Activated T-helper 2 cell treated with anti-CD3 and anti-CD28 coated beads, Interferon-gamma antibody, Interleukin-2, Interleukin-4, amounts not matched to agents 10 μg/mL and 5 μg/mL and 100 μg/mL, durations not matched to agents 14 hours and 24 hours and 36 hours (primary cell): ENCODE data around the gene FBXO10. TPM values are rescaled to one million over a fixed set of nuclear protein-coding genes. Genes with fewer than 3 reads are reported as not detected.

Experiments used
- DNase-seq: peaks from one replicate; pipeline ENCODE4 v3.0.0; 2021; ENCODE audit warnings: low spot score
- H3K27ac Mint-ChIP-seq: one replicate; pipeline ENCODE4 v1.8.0; 2021; ENCODE audit warnings: mixed read lengths
- H3K27me3 Mint-ChIP-seq: one replicate; pipeline ENCODE4 v1.8.0; 2021; ENCODE audit warnings: low read depth, mixed read lengths
- H3K36me3 Mint-ChIP-seq: one replicate; pipeline ENCODE4 v1.8.0; 2021; ENCODE audit warnings: low read depth, mixed read lengths
- H3K4me1 Mint-ChIP-seq: one replicate; pipeline ENCODE4 v1.8.0; 2021; ENCODE audit warnings: low read depth, mixed read lengths
- H3K4me3 Mint-ChIP-seq: one replicate; pipeline ENCODE4 v1.8.0; 2021; ENCODE audit warnings: low read depth, mild to moderate bottlenecking, moderate library complexity, mixed read lengths
- H3K9me3 Mint-ChIP-seq: one replicate; pipeline ENCODE4 v1.8.0; 2021; ENCODE audit warnings: mixed read lengths
- intact Hi-C: fragments of 100-400 bp; cut with micrococcal nuclease; formaldehyde crosslinking; loops from one replicate; pipeline ENCODE4 v1.15.1; 2023
- total RNA-seq: library from RNA; stranded (reverse); gene quantifications from 2 replicates; pipeline ENCODE4 v1.2.3, GENCODE V29; 2022

Gene FBXO10
- total RNA-seq, 1 donor from 2014 or later, result 2.4 TPM

GRCh38 chr9:37559125-37559524 lies 17.1 kb downstream of the FBXO10 start:
- H3K27ac Mint-ChIP-seq, result no peak overlapping the region
- DNase-seq, result no peak
- peaks cover 6% of the 10 kb centered on the region for H3K36me3 Mint-ChIP-seq
- H3K4me3 Mint-ChIP-seq, result no peak overlapping the region
- intact Hi-C loops, result no loop called here
- peaks cover 8% of the 10 kb centered on the region for H3K9me3 Mint-ChIP-seq
- H3K4me1 Mint-ChIP-seq, result peaks cover 3% of the 10 kb centered on the region
- no peaks in the 10 kb centered on the region for H3K27me3 Mint-ChIP-seq

DNA sequence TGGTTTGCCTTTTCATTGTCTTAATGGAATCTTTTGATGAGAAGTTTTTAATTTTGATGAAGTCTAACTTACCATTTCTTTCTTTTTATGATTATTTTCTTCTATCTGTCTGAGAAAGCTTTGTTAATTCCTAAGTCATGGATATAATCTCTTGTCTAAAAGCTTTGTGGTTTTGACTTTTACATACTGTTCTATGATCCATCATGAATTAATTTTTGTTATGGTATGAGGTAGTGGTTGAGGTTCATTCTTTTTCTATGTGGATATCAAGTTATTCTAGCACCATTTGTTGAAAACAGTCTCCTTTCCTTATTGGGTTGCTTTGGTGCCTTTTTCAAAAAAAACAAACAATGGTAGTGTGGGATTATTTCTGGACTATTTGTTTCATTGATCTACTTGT lies 20.4 kb downstream of the FBXO10 start:
- Mint-ChIP-seq H3K4me3 (no peak overlapping the region), H3K27ac (no peak overlapping the region), H3K9me3 (no peaks in the 10 kb centered on the region), H3K36me3 (no peaks in the 10 kb centered on the region), H3K27me3 (no peaks in the 10 kb centered on the region), H3K4me1 (no peaks in the 10 kb centered on the region)
- intact Hi-C loops, result no loop called here
- no peak for DNase-seq

- Mint-ChIP-seq H3K27ac (no peak overlapping the region), H3K36me3 (no peaks in the 10 kb centered on the region), H3K4me1 (peaks cover 2% of the 10 kb centered on the region), H3K27me3 (no peaks in the 10 kb centered on the region), H3K4me3 (no peak overlapping the region), H3K9me3 (no peaks in the 10 kb centered on the region)
- no peak for DNase-seq
- intact Hi-C loops, result no loop called here
Observed at GRCh38 chr9:37554318-37554717, 21.9 kb downstream of the FBXO10 start.

DNA sequence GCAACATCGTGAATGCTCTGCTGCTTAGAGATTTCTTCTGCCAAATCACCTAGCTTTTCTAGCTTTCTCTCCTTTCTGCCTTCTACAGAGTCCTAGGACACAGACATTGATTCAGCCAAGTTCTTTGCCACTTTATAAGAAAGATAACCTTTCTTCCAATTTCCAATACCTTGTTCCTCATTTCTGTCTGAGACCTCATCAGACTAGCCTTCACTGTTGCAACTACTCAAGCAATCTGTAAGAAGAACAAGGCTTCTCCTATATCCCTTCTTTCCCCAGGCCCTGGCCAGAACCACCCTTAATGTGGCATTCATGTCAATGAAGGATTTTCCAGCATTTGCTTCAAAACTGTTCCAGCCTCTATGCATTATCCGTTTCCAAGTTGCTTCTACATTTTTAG lies 24.3 kb downstream of the FBXO10 start:
- intact Hi-C loops, result no loop called here
- Mint-ChIP-seq H3K4me1 (peaks cover 2% of the 10 kb centered on the region), H3K27me3 (no peaks in the 10 kb centered on the region), H3K36me3 (no peaks in the 10 kb centered on the region), H3K4me3 (no peak overlapping the region), H3K27ac (no peak overlapping the region), H3K9me3 (no peaks in the 10 kb centered on the region)
- DNase-seq, result no peak

DNA sequence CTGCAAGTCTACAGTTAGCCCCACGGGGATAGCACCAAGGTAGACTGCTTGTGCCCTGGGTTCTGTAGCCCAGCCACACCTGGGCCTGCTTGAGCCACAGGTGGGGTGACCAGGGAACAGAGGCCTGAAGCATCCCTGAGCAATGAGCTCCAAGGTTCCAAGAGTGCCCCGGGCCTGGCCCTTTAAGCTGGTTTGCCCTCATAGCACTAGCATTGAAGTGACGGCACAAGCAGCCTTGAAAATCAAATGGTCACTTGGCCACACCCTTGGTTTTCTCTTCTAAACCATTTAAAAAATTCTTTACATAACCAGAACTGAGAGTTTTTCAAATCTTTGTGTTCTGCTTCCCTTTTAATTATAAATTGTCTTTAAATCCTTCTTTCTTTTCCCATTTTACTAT lies 24.7 kb downstream of the FBXO10 start:
- Mint-ChIP-seq H3K27me3 (no peaks in the 10 kb centered on the region), H3K36me3 (no peaks in the 10 kb centered on the region), H3K4me3 (no peak overlapping the region), H3K4me1 (peaks cover 2% of the 10 kb centered on the region), H3K9me3 (no peaks in the 10 kb centered on the region), H3K27ac (no peak overlapping the region)
- DNase-seq, result no peak
- intact Hi-C loops, result no loop called here

DNA sequence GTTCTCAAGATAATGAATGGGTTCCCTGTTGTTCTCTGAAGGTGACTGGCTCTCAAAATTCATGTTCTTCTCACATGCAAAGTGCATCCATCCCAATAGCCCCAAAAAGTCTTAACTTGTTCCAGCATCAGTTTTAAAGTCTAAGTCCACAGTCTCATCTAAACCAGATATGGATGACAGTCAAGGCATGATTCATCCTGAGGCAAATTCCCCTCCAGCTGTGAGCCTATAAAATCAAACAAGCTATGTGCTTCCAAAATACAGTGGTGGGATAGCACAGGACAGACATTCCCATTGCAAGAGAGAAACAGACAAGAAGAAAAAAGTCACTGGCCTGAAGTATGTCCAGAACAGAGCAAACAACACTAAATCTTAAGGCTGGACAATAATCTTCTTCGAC lies 25.4 kb downstream of the FBXO10 start:
- Mint-ChIP-seq H3K27me3 (no peaks in the 10 kb centered on the region), H3K4me1 (peaks cover 2% of the 10 kb centered on the region), H3K9me3 (no peaks in the 10 kb centered on the region), H3K36me3 (no peaks in the 10 kb centered on the region), H3K4me3 (no peak overlapping the region), H3K27ac (no peak overlapping the region)
- intact Hi-C loops, result no loop called here
- DNase-seq, result no peak

- Mint-ChIP-seq H3K9me3 (no peaks in the 10 kb centered on the region), H3K27me3 (no peaks in the 10 kb centered on the region), H3K4me1 (peaks cover 2% of the 10 kb centered on the region), H3K27ac (no peak overlapping the region), H3K36me3 (no peaks in the 10 kb centered on the region), H3K4me3 (no peak overlapping the region)
- DNase-seq, result no peak
- intact Hi-C loops, result no loop called here
Observed at GRCh38 chr9:37549527-37549926, 26.7 kb downstream of the FBXO10 start.

GRCh38 chr9:37547328-37547878 lies 28.8 kb downstream of the FBXO10 start:
- Mint-ChIP-seq H3K27me3 (no peaks in the 10 kb centered on the region), H3K36me3 (no peaks in the 10 kb centered on the region), H3K9me3 (no peaks in the 10 kb centered on the region), H3K27ac (no peak overlapping the region), H3K4me1 (peaks cover 2% of the 10 kb centered on the region), H3K4me3 (no peak overlapping the region)
- no peak for DNase-seq
- intact Hi-C loops, result no loop called here

DNA sequence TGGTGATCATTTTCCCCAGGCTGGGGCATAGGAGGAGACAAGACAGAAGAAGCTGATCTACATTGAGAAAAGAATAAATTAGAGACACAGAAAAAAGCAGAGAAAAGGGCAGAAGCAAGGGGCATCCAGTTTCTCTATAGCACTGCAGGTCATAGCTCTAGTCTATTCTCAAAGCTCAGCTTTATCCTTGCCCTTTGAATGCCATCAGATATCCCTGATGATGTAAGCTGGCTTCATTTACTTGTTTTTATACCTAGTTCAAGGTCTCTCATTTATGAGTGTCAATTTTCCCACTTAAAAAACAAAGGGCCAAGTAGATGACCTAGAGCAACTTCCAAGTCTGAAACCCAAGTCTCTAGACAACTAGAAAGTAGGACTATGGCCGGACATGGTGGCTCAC lies 32.7 kb downstream of the FBXO10 start:
- Mint-ChIP-seq H3K36me3 (no peaks in the 10 kb centered on the region), H3K27ac (no peak overlapping the region)
- intact Hi-C loops, result no loop called here

DNA sequence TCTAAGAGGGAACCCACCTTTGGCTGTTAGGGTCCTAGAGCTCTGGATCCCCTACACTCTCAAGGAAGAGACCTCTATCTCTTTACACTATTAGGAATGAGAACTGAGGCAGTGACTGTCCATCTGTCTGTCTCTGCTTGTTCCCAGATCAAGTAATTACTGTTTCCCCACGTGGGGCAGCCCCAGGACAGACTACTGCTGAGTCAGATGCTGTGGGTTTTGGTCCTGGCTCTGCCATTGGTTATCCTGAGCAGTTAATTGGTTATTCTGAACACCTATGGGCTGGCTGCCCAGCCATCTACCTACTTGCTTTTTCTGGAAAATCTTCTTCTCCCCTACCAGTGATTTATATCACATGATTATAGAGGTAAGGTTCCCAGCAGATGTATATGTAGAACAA lies 33.3 kb downstream of the FBXO10 start:
- Mint-ChIP-seq H3K4me1 (no peaks in the 10 kb centered on the region), H3K9me3 (no peaks in the 10 kb centered on the region), H3K4me3 (no peak overlapping the region), H3K27me3 (no peaks in the 10 kb centered on the region), H3K36me3 (no peaks in the 10 kb centered on the region), H3K27ac (no peak overlapping the region)
- intact Hi-C loops, result no loop called here
- DNase-seq, result no peak

More for the DNA sequence above, 32.7 kb downstream of the FBXO10 start:
- Mint-ChIP-seq H3K4me3 (no peak overlapping the region), H3K4me1 (no peaks in the 10 kb centered on the region), H3K9me3 (no peaks in the 10 kb centered on the region), H3K27me3 (no peaks in the 10 kb centered on the region)
- DNase-seq, result no peak

- no peaks in the 10 kb centered on the region for H3K9me3 Mint-ChIP-seq
Observed at GRCh38 chr9:37542488-37542887, 33.7 kb downstream of the FBXO10 start.

GRCh38 chr9:37541465-37541864 lies 34.7 kb downstream of the FBXO10 start:
- intact Hi-C loops, result no loop called here
- H3K9me3 Mint-ChIP-seq, result no peaks in the 10 kb centered on the region
- no peak overlapping the region for H3K27ac Mint-ChIP-seq
- DNase-seq, result no peak
- no peak overlapping the region for H3K4me3 Mint-ChIP-seq
- H3K27me3 Mint-ChIP-seq, result no peaks in the 10 kb centered on the region
- H3K4me1 Mint-ChIP-seq, result no peaks in the 10 kb centered on the region
- no peaks in the 10 kb centered on the region for H3K36me3 Mint-ChIP-seq

More at GRCh38 chr9:37542488-37542887, 33.7 kb downstream of the FBXO10 start:
- Mint-ChIP-seq H3K36me3 (no peaks in the 10 kb centered on the region), H3K27ac (no peak overlapping the region), H3K4me1 (no peaks in the 10 kb centered on the region), H3K4me3 (no peak overlapping the region), H3K27me3 (no peaks in the 10 kb centered on the region)
- no peak for DNase-seq
- intact Hi-C loops, result no loop called here

DNA sequence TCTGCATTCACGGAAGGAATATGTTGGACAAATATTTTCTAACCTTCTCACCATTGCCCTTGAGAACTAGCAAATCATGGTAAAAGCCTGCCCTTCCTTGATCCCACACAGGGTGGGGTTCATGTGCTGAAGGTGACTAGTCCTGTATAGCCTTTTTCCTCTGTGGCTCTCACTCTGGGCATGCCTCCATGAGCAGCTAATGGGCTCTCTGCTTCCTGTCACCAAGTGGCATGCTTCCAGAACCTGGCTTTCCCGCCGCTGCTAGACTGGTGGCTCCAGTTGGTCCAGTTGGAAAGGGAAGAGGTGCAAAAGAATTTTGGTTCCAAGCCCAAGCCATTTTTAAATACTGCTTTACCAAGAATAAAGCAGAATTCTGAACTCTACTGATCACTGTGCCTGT lies 35.5 kb downstream of the FBXO10 start:
- intact Hi-C loops, result no loop called here
- Mint-ChIP-seq H3K9me3 (no peaks in the 10 kb centered on the region), H3K27ac (no peak overlapping the region), H3K36me3 (no peaks in the 10 kb centered on the region), H3K4me3 (no peak overlapping the region), H3K27me3 (no peaks in the 10 kb centered on the region), H3K4me1 (no peaks in the 10 kb centered on the region)
- no peak for DNase-seq

GRCh38 chr9:37539634-37540033 lies 36.5 kb downstream of the FBXO10 start:
- intact Hi-C loops, result no loop called here
- Mint-ChIP-seq H3K27me3 (no peaks in the 10 kb centered on the region), H3K27ac (no peak overlapping the region), H3K4me3 (no peak overlapping the region), H3K9me3 (no peaks in the 10 kb centered on the region), H3K4me1 (no peaks in the 10 kb centered on the region), H3K36me3 (no peaks in the 10 kb centered on the region)
- no peak for DNase-seq
